Muscle of back (tissue), 13 donors: Measurements from ENCODE around the gene CYTH4. TPM values are rescaled to one million over a fixed set of nuclear protein-coding genes. Genes with fewer than 3 reads are reported as not detected.
"Not testable (repeated sequence)": the region's sequence is repeated elsewhere in the genome, so short reads cannot be mapped to it uniquely, and the experiment has no call there.

Source experiments
- DNase-seq, 3 donors: peaks; one replicate each; pipeline versions ENCODE4 v3.0.0 to v3.0.0-alpha.2; 2013
- long read RNA-seq, 9 donors: transcript quantifications; one replicate each; lab custom pipeline, GENCODE V29; 2026
- polyA plus RNA-seq, 10 donors: library from polyadenylated mRNA; unstranded; fragments of 120-200 nt; gene quantifications; one replicate each; pipeline ENCODE4 v1.2.1, GENCODE V29; 2013; ENCODE audit not compliant: insufficient read length in 10 of 10

The CYTH4 gene
- polyA plus RNA-seq = 1 to 10 TPM; 3.6 to 8.4 (median 6.1) TPM
- long read RNA-seq, donor 1 = 0 reads
- long read RNA-seq, donor 2 = 0 reads
- long read RNA-seq, donor 3 = 0 reads
- long read RNA-seq, donor 4, partial matches to known transcripts = 0 of 1 reads
- long read RNA-seq, donor 4, other reads (novel, unspliced or antisense) = 0 of 1 reads
- long read RNA-seq, donor 5 = 0 reads
- long read RNA-seq, donor 6 = 0 reads
- long read RNA-seq, donor 7, partial matches to known transcripts = 0 of 2 reads
- long read RNA-seq, donor 7, other reads (novel, unspliced or antisense) = 0 of 2 reads
- long read RNA-seq, donor 8, partial matches to known transcripts = 0 of 1 reads
- long read RNA-seq, donor 8, other reads (novel, unspliced or antisense) = 0 of 1 reads
- long read RNA-seq, donor 9 = 0 reads

- no peak for DNase-seq
Observed at GRCh38 chr22:37282385-37282677, at the start of gene CYTH4. TSS of gene CYTH4 (plus strand) at chr22:37282508. CDS start at chr22:37282570, 62 bp downstream.

- DNase-seq = not testable (repeated sequence)
Observed at GRCh38 chr22:37233371-37233750, 48.9 kb upstream of the CYTH4 start.

GRCh38 chr22:37233751-37234631 is 48.3 kb upstream of the CYTH4 start:
- no peak for DNase-seq

GRCh38 chr22:37234736-37235711 is 47.3 kb upstream of the CYTH4 start:
- DNase-seq = no peak

GRCh38 chr22:37235897-37236607 is 46.3 kb upstream of the CYTH4 start:
- DNase-seq = no peak

GRCh38 chr22:37237371-37238268 is 44.7 kb upstream of the CYTH4 start:
- no peak for DNase-seq

- DNase-seq = no peak
Observed at GRCh38 chr22:37239336-37240239, 42.7 kb upstream of the CYTH4 start.

- no peak for DNase-seq
Observed at GRCh38 chr22:37240240-37240940, 41.9 kb upstream of the CYTH4 start.

GRCh38 chr22:37240941-37241320 is 41.4 kb upstream of the CYTH4 start:
- no peak for DNase-seq

GRCh38 chr22:37241351-37242142 is 40.8 kb upstream of the CYTH4 start:
- no peak for DNase-seq

GRCh38 chr22:37242395-37242918 is 39.9 kb upstream of the CYTH4 start:
- DNase-seq = peak in 1 of 3 donors; percentile 39

- DNase-seq = no peak
Observed at GRCh38 chr22:37243402-37244113, 38.8 kb upstream of the CYTH4 start.

GRCh38 chr22:37244114-37244921 is 38.0 kb upstream of the CYTH4 start, which contains the start of gene RAC2:
TSS of gene RAC2 (minus strand) at chr22:37244269. CDS start at chr22:37244148, 121 bp downstream.
- DNase-seq = peak in 2 of 3 donors; percentile 55 to 75

GRCh38 chr22:37244922-37245722 is 37.2 kb upstream of the CYTH4 start:
- DNase-seq = no peak

- DNase-seq = no peak
Observed at GRCh38 chr22:37245740-37246139, 36.6 kb upstream of the CYTH4 start.
